Vagina (tissue), 2 donors: ENCODE measurements around the gene AGAP3. TPM values are rescaled to one million over a fixed set of nuclear protein-coding genes. Genes with fewer than 3 reads are reported as not detected.

Experiments used
- DNase-seq, 2 donors: peaks; one replicate each; pipeline ENCODE4 v3.0.0-alpha.2; 2017; ENCODE audit errors: extremely low spot score in 2 of 2
- H3K27ac ChIP-seq: fragments of 200-600 bp; sonication (generic); one replicate; pipeline ENCODE4 v1.5.1; 2019
- H3K27me3 ChIP-seq: fragments of 200-600 bp; sonication (generic); one replicate; pipeline ENCODE4 v1.5.1; 2019
- H3K36me3 ChIP-seq, 2 donors: fragments of 200-600 bp; sonication (generic); one replicate each; pipeline ENCODE4 v1.5.1; 2017 to 2019
- H3K4me1 ChIP-seq: fragments of 200-600 bp; sonication (generic); one replicate; pipeline ENCODE4 v1.5.1; 2019
- H3K4me3 ChIP-seq, 2 donors: fragments of 200-600 bp; sonication (generic); 1 replicate in 1 of 2; 2 replicates in 1 of 2; pipeline ENCODE4 v1.5.1; 2016 to 2019
- H3K9me3 ChIP-seq: fragments of 200-600 bp; sonication (generic); one replicate; pipeline ENCODE4 v1.5.1; 2019
- CTCF ChIP-seq, 3 experiments: fragments of 450-650 bp in 2 of 3; fragments of 200-600 bp in 1 of 3; sonication (generic) in 1 of 3; IDR thresholded peaks; one replicate each; pipeline ENCODE4 v1.5.1; 2017 to 2019; ENCODE audit warnings: antibody characterized with exemption in 3 of 3, mild to moderate bottlenecking in 2 of 3, moderate library complexity in 2 of 3
- POLR2A ChIP-seq, 2 donors: fragments of 450-650 bp; IDR thresholded peaks; one replicate each; pipeline ENCODE4 v1.6.1; 2017; ENCODE audit warnings: antibody characterized with exemption in 2 of 2, mild to moderate bottlenecking in 2 of 2, moderate library complexity in 2 of 2
- POLR2AphosphoS5 ChIP-seq, 2 donors: sonication (generic); formaldehyde crosslinking; IDR thresholded peaks; one replicate each; pipeline ENCODE4 v1.9.0; 2017; ENCODE audit warnings: antibody characterized with exemption in 2 of 2, mild to moderate bottlenecking in 2 of 2, low read depth in 1 of 2; ENCODE audit not compliant: insufficient read depth in 1 of 2
- intact Hi-C: fragments of 100-400 bp; cut with DNase I; formaldehyde crosslinking; loops from one replicate; pipeline ENCODE4 v1.15.1; 2023
- total RNA-seq: library from RNA; depleted of rRNA; stranded (reverse); fragments of >200 nt; gene quantifications from one replicate; pipeline ENCODE4 v1.2.3, GENCODE V29; 2016

Gene AGAP3
- total RNA-seq, 1 donor from 2014 or later: 98.2 TPM

- Histone ChIP-seq H3K36me3 (peaks cover 5 to 48% of the 10 kb centered on the region in 2 donors), H3K27me3 (no peaks in the 10 kb centered on the region), H3K4me1 (peaks cover 26% of the 10 kb centered on the region), H3K27ac (no peak overlapping the region), H3K9me3 (no peaks in the 10 kb centered on the region), H3K4me3 (no peak overlapping the region)
- no peak for DNase-seq
- no peak for TF ChIP-seq POLR2A (IDR thresholded peaks at IDR 0.05)
- TF ChIP-seq POLR2AphosphoS5 (IDR thresholded peaks at IDR 0.05; ENCODE audit: insufficient read depth in 1 of 2, low read depth in 1 of 2): no peak
- no peak for TF ChIP-seq CTCF (IDR thresholded peaks at IDR 0.05)
- intact Hi-C loops: no loop called here
Observed at GRCh38 chr7:151119902-151120301, 33.6 kb downstream of the AGAP3 start.

- TF ChIP-seq CTCF (IDR thresholded peaks at IDR 0.05) (no peak), POLR2A (IDR thresholded peaks at IDR 0.05) (no peak), POLR2AphosphoS5 (IDR thresholded peaks at IDR 0.05; ENCODE audit: insufficient read depth in 1 of 2, low read depth in 1 of 2) (no peak)
- Histone ChIP-seq H3K4me3 (no peak overlapping the region), H3K27ac (no peak overlapping the region), H3K9me3 (no peaks in the 10 kb centered on the region), H3K27me3 (no peaks in the 10 kb centered on the region), H3K36me3 (peaks cover 5 to 48% of the 10 kb centered on the region in 2 donors), H3K4me1 (peaks cover 32% of the 10 kb centered on the region)
- intact Hi-C loops: no loop called here
- no peak for DNase-seq
Observed at GRCh38 chr7:151120896-151121295, 34.6 kb downstream of the AGAP3 start.

- Histone ChIP-seq H3K36me3 (peaks cover 5 to 48% of the 10 kb centered on the region in 2 donors), H3K9me3 (no peaks in the 10 kb centered on the region), H3K4me3 (no peak overlapping the region), H3K27me3 (no peaks in the 10 kb centered on the region), H3K27ac (no peak overlapping the region), H3K4me1 (peaks cover 34% of the 10 kb centered on the region)
- intact Hi-C loops: no loop called here
- no peak for DNase-seq
- TF ChIP-seq CTCF (IDR thresholded peaks at IDR 0.05) (no peak), POLR2A (IDR thresholded peaks at IDR 0.05) (no peak), POLR2AphosphoS5 (IDR thresholded peaks at IDR 0.05; ENCODE audit: insufficient read depth in 1 of 2, low read depth in 1 of 2) (no peak)
Observed at GRCh38 chr7:151121380-151122170, 35.3 kb downstream of the AGAP3 start.

GRCh38 chr7:151122276-151122675, 36.0 kb downstream of the AGAP3 start:
- no peaks in the 10 kb centered on the region for H3K9me3 ChIP-seq
- H3K27me3 ChIP-seq: no peaks in the 10 kb centered on the region
- intact Hi-C loops: no loop called here
- TF ChIP-seq CTCF (IDR thresholded peaks at IDR 0.05) (no peak), POLR2AphosphoS5 (IDR thresholded peaks at IDR 0.05; ENCODE audit: insufficient read depth in 1 of 2, low read depth in 1 of 2) (no peak), POLR2A (IDR thresholded peaks at IDR 0.05) (no peak)
- peaks cover 5 to 48% of the 10 kb centered on the region in 2 donors for H3K36me3 ChIP-seq
- H3K4me3 ChIP-seq: no peak overlapping the region
- no peak for DNase-seq
- H3K27ac ChIP-seq: no peak overlapping the region
- H3K4me1 ChIP-seq: peaks cover 34% of the 10 kb centered on the region

GRCh38 chr7:151122796-151123157, 36.5 kb downstream of the AGAP3 start:
- intact Hi-C loops: no loop called here

More at GRCh38 chr7:151122796-151123157, 36.5 kb downstream of the AGAP3 start:
- Histone ChIP-seq H3K36me3 (peaks cover 5 to 49% of the 10 kb centered on the region in 2 donors), H3K9me3 (no peaks in the 10 kb centered on the region), H3K4me1 (peaks cover 32% of the 10 kb centered on the region), H3K27ac (no peak overlapping the region), H3K4me3 (no peak overlapping the region), H3K27me3 (no peaks in the 10 kb centered on the region)
- no peak for TF ChIP-seq POLR2AphosphoS5 (IDR thresholded peaks at IDR 0.05; ENCODE audit: insufficient read depth in 1 of 2, low read depth in 1 of 2)
- TF ChIP-seq CTCF (IDR thresholded peaks at IDR 0.05): no peak
- TF ChIP-seq POLR2A (IDR thresholded peaks at IDR 0.05): no peak
- no peak for DNase-seq
